IMR-90 (cell line): ENCODE data around the gene CYSRT1. TPM values are rescaled to one million over a fixed set of nuclear protein-coding genes. Genes with fewer than 3 reads are reported as not detected.

ENCODE experiments used
- ATAC-seq: fragments of 200-7000 bp; cut with Tn5 transposase; 2 replicates; pipeline ENCODE4 v1.9.1; 2020; ENCODE audit warnings: low read depth, mild to moderate bottlenecking, moderate library complexity
- BruUV-seq: library from RNA; stranded (reverse); fragments of 400-500 nt; replicated peaks from 2 replicates; lab custom pipeline; 2021; lab: Mats Ljungman, UMichigan
- CTCF ChIA-PET: fragments of 300-600 bp; formaldehyde crosslinking; extraction: SDS; loops from one replicate; lab custom pipeline; 2021; ENCODE audit warnings: antibody characterized with exemption; lab: Yijun Ruan, JAX
- POLR2A ChIA-PET: fragments of 300-600 bp; sonication (Branson Sonifier 250); formaldehyde crosslinking; loops from one replicate; lab custom pipeline; 2022; ENCODE audit warnings: antibody characterized with exemption; ENCODE audit not compliant: unreplicated experiment; lab: Charles Lee
- DNase-seq: peaks from one replicate; pipeline ENCODE4 v3.0.0; 2013
- H2AFZ ChIP-seq: replicated peaks from 2 replicates; pipeline ENCODE3; 2013; ENCODE audit warnings: low read length, mild to moderate bottlenecking; ENCODE audit not compliant: poor library complexity
- H2AK5ac ChIP-seq: 2 replicates; pipeline ENCODE4 v1.6.1; 2013; ENCODE audit warnings: low read depth, low read length, inconsistent platforms
- H2AK9ac ChIP-seq: replicated peaks from 2 replicates; pipeline ENCODE3; 2013; ENCODE audit warnings: mild to moderate bottlenecking, low read depth, low read length, moderate library complexity; ENCODE audit not compliant: poor library complexity
- H2BK120ac ChIP-seq: 2 replicates; pipeline ENCODE4 v1.6.1; 2013; ENCODE audit warnings: low read depth, low read length, inconsistent platforms
- H2BK15ac ChIP-seq: 3 replicates; pipeline ENCODE4 v1.6.1; 2013; ENCODE audit warnings: low read depth, low read length, inconsistent platforms
- H2BK20ac ChIP-seq: 2 replicates; pipeline ENCODE4 v1.6.1; 2013; ENCODE audit warnings: low read depth, mild to moderate bottlenecking, inconsistent platforms, low read length, moderate library complexity
- H2BK5ac ChIP-seq: 2 replicates; pipeline ENCODE4 v1.6.1; 2013; ENCODE audit warnings: mild to moderate bottlenecking, low read depth, low read length, inconsistent platforms; ENCODE audit not compliant: poor library complexity, severe bottlenecking
- H3K14ac ChIP-seq: replicated peaks from 2 replicates; pipeline ENCODE4 v1.6.1; 2013; ENCODE audit warnings: low read depth, low read length, inconsistent platforms
- H3K18ac ChIP-seq: 2 replicates; pipeline ENCODE4 v1.6.1; 2013; ENCODE audit warnings: low read depth, low read length, control low read depth
- H3K23ac ChIP-seq: 2 replicates; pipeline ENCODE4 v1.6.1; 2013; ENCODE audit warnings: low read depth, low read length, inconsistent platforms
- H3K27ac ChIP-seq: 2 replicates; pipeline ENCODE4 v1.5.1; 2013; ENCODE audit warnings: mild to moderate bottlenecking, control low read depth, low read length; ENCODE audit not compliant: insufficient read depth
- H3K27me3 ChIP-seq: 2 replicates; pipeline ENCODE4 v1.6.1; 2013; ENCODE audit warnings: low read length; ENCODE audit not compliant: control insufficient read depth, insufficient read depth
- H3K36me3 ChIP-seq: 2 replicates; pipeline ENCODE4 v1.6.1; 2013; ENCODE audit warnings: low read length, mixed read lengths; ENCODE audit not compliant: control insufficient read depth, insufficient read depth
- H3K4ac ChIP-seq: 2 replicates; pipeline ENCODE4 v1.6.1; 2013; ENCODE audit warnings: low read depth, low read length, inconsistent platforms
- H3K4me1 ChIP-seq: 2 replicates; pipeline ENCODE4 v1.6.1; 2013; ENCODE audit warnings: low read length, mixed read lengths; ENCODE audit not compliant: control insufficient read depth, insufficient read depth
- H3K4me2 ChIP-seq: 2 replicates; pipeline ENCODE4 v1.6.1; 2013; ENCODE audit warnings: low read depth, mild to moderate bottlenecking, control low read depth, low read length, moderate library complexity
- H3K4me3 ChIP-seq: 2 replicates; pipeline ENCODE4 v1.5.1; 2013; ENCODE audit warnings: low read depth, mild to moderate bottlenecking, control low read depth, low read length, moderate library complexity; ENCODE audit not compliant: insufficient read depth
- H3K56ac ChIP-seq: 2 replicates; pipeline ENCODE4 v1.6.1; 2013; ENCODE audit warnings: low read length, inconsistent platforms; ENCODE audit not compliant: insufficient read depth; ENCODE audit errors: extremely low read depth
- H3K79me1 ChIP-seq, 2 experiments: 2 replicates each; pipeline ENCODE4 v1.6.1; 2013; ENCODE audit warnings: low read length in 2 of 2, inconsistent platforms in 1 of 2, low read depth in 1 of 2
- H3K9ac ChIP-seq: 2 replicates; pipeline ENCODE4 v1.6.1; 2013; ENCODE audit warnings: low read depth, low read length, control low read depth
- H3K9me1 ChIP-seq: 2 replicates; pipeline ENCODE4 v1.6.1; 2013; ENCODE audit warnings: low read length, inconsistent platforms; ENCODE audit not compliant: insufficient read depth
- H3K9me3 ChIP-seq: 2 replicates; pipeline ENCODE4 v1.6.1; 2013; ENCODE audit warnings: low read length; ENCODE audit not compliant: control insufficient read depth, insufficient read depth
- H4K20me1 ChIP-seq: 2 replicates; pipeline ENCODE4 v1.6.1; 2013; ENCODE audit warnings: low read length, inconsistent platforms; ENCODE audit not compliant: insufficient read depth
- H4K5ac ChIP-seq: 2 replicates; pipeline ENCODE4 v1.6.1; 2013; ENCODE audit warnings: mild to moderate bottlenecking, low read depth, low read length, control low read depth
- H4K8ac ChIP-seq, 2 experiments: 2 replicates each; pipeline ENCODE4 v1.6.1; 2013; ENCODE audit warnings: low read depth in 2 of 2, low read length in 2 of 2, control low read depth in 1 of 2, inconsistent platforms in 1 of 2
- H4K91ac ChIP-seq: 2 replicates; pipeline ENCODE4 v1.6.1; 2013; ENCODE audit warnings: low read depth, low read length, inconsistent platforms; ENCODE audit not compliant: insufficient read depth
- CEBPB ChIP-seq: IDR thresholded peaks from 2 replicates; pipeline ENCODE4 v1.6.1; 2012; ENCODE audit warnings: low read depth, low read length, improper control_type of control experiment
- CHD1 ChIP-seq: IDR thresholded peaks from 2 replicates; pipeline ENCODE4 v1.6.1; 2012; ENCODE audit warnings: low read depth, low read length, improper control_type of control experiment
- MAZ ChIP-seq: IDR thresholded peaks from 2 replicates; pipeline ENCODE4 v1.6.1; 2012; ENCODE audit warnings: low read depth, mild to moderate bottlenecking, low read length, improper control_type of control experiment, moderate library complexity, borderline replicate concordance
- MXI1 ChIP-seq: IDR thresholded peaks from 2 replicates; pipeline ENCODE4 v1.6.1; 2012; ENCODE audit warnings: low read depth, mild to moderate bottlenecking, low read length, moderate library complexity, borderline replicate concordance
- NFE2L2 ChIP-seq: fragments of 150-350 bp; IDR thresholded peaks from 2 replicates; pipeline ENCODE4 v1.6.1; 2016; ENCODE audit warnings: low read depth, mild to moderate bottlenecking, low read length
- POLR2A ChIP-seq: IDR thresholded peaks from 2 replicates; pipeline ENCODE4 v1.6.1; 2012; ENCODE audit warnings: mild to moderate bottlenecking, low read depth, low read length
- RCOR1 ChIP-seq: IDR thresholded peaks from 2 replicates; pipeline ENCODE4 v1.6.1; 2012; ENCODE audit warnings: mild to moderate bottlenecking, low read length, improper control_type of control experiment; ENCODE audit not compliant: insufficient replicate concordance
- RFX5 ChIP-seq: IDR thresholded peaks from 2 replicates; pipeline ENCODE4 v1.8.0; 2012; ENCODE audit warnings: low read depth, mild to moderate bottlenecking, low read length, moderate library complexity
- WGBS, 2 experiments: methylation state at CpG; one replicate each; pipeline versions ENCODE4 v1.1.5 to v1.1.7; 2013; ENCODE audit warnings: missing lambda C conversion rate in 2 of 2; ENCODE audit not compliant: insufficient read length in 1 of 2; ENCODE audit errors: extremely low coverage in 2 of 2; 5-methylcytosine and 5-hydroxymethylcytosine counted together
- dilution Hi-C: fragments of 300-500 bp; cut with HindIII; formaldehyde crosslinking; loops from one replicate; pipeline ENCODE4 v1.14.3; 2018; ENCODE audit warnings: low sequenced_read_pairs; ENCODE audit not compliant: unreplicated experiment
- in situ Hi-C: fragments of 300-500 bp; cut with MboI; formaldehyde crosslinking; loops from 3 replicates; pipeline ENCODE4 v1.14.3; 2019; ENCODE audit warnings: low sequenced_read_pairs, inconsistent platforms, mixed read lengths
- intact Hi-C: fragments of 100-400 bp; cut with micrococcal nuclease; formaldehyde crosslinking; loops from 2 replicates; pipeline ENCODE4 v1.10.0; 2022
- polyA plus RNA-seq, 3 experiments: library from polyadenylated mRNA; depleted of rRNA; stranded (reverse); fragments of >200 nt; gene quantifications; 2 replicates each; pipeline ENCODE4 v1.2.3, GENCODE V29; 2012; ENCODE audit warnings: low replicate concordance in 1 of 3
- total RNA-seq: library from RNA; depleted of rRNA; stranded (reverse); fragments of >200 nt; gene quantifications from 2 replicates; pipeline ENCODE4 v1.2.3, GENCODE V29; 2012
- TF ChIP-seq, protein P1 (sequence below): conservative IDR thresholded peaks from 2 replicates; pipeline ENCODE4 v1.5.1; 2012; ENCODE audit warnings: mild to moderate bottlenecking, low read depth, low read length, improper control_type of control experiment
- TF ChIP-seq, protein P2 (sequence below): fragments of 150-350 bp; IDR thresholded peaks from 2 replicates; pipeline ENCODE4 v1.6.1; 2017; ENCODE audit warnings: mild to moderate bottlenecking, antibody characterized with exemption, low read length, low read depth

The CYSRT1 gene
- total and polyA plus RNA-seq, 2 of the 4 experiments (the other 2 are of a cell fraction), result 0.18 to 0.84 TPM

DNA sequence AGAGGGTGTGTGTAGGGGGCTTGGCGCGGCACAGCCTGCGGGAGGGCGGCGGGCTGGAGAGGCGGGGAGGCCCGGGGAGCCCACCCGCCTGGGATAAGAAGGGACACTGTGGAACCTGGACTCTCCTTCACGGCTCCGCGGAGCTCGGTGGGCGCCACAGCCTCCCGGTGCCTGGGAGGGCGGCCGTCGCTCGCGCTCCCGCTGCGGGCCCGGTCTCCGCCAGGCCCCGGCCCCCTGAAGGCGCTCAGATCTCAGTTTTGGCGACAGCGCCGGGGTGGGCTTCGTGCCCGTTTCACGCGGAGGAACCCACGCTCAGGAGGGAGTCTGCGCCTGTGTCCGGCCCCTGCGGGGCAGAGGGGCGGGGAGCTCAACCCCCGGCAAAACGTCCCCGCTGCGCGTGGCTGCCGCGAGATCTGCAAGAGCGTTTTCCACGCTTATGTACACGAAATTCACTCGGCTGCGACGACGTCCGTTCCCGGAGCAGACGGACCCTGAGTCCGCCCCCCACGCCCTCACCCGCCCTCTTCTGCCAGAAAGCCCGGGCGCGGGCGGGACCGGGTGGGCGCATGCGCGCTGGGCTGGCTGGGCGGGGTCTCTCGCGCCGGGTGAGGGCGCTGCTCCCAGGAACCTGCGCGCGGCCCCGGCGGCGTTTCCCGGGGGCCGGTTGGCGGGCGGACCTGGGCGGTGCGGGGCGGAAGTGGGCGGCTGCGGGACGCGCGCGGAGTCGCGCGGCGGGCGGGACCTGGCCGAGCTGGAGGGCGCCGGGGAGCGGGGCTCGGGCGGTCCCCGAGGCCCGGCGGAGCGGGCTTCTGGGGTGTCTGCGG is 29.9 kb downstream of the CYSRT1 start, which contains the start of gene NELFB:
Gene NELFB (plus strand): TSS at position 704 of the 824 bp plus-strand sequence.
- Histone ChIP-seq H3K9ac (peak within 1 kb of the TSS; percentile 88), H3K4me3 (peak within 1 kb of the TSS; percentile 96), H3K4ac (peak within 1 kb of the TSS; percentile 81), H3K4me2 (peak within 1 kb of the TSS; percentile 97), H3K9me3 (no peaks in the 10 kb centered on the region), H3K27ac (peak within 1 kb of the TSS; percentile 84), H2BK120ac (0 out of 2 replicates have a peak within 1 kb of the TSS, but pooled peaks have one; percentile 22), H2AFZ (peak within 1 kb of the TSS; percentile 99), H3K56ac (peak within 1 kb of the TSS; percentile 78), H4K91ac (peak within 1 kb of the TSS; percentile 61; the same call in 1 of the 2 replicates), H3K23ac (peak within 1 kb of the TSS; percentile 93), H4K5ac (peak within 1 kb of the TSS; percentile 80; the same call in 1 of the 2 replicates), H3K4me1 (peaks cover 11% of the 10 kb centered on the region), H3K36me3 (peaks cover 18% of the 10 kb centered on the region), H2AK9ac (peak within 1 kb of the TSS; percentile 98), H2BK15ac (no peak within 1 kb of the TSS), H4K8ac (peak within 1 kb of the TSS; percentile 81 to 94), H3K79me1 (peaks cover 15 to 37% of the 10 kb centered on the region in 2 experiments), H2BK20ac (no peak within 1 kb of the TSS), H3K27me3 (no peaks in the 10 kb centered on the region), H2AK5ac (peak within 1 kb of the TSS; percentile 90), H2BK5ac (peak within 1 kb of the TSS; percentile 75), H3K14ac (peak within 1 kb of the TSS; percentile 78), H3K9me1 (no peaks in the 10 kb centered on the region), H3K18ac (peak within 1 kb of the TSS; percentile 52; the same call in 1 of the 2 replicates), H4K20me1 (peaks cover 11% of the 10 kb centered on the region)
- ChIA-PET CTCF (interaction anchor here (0.8 kb wide), 1 partner anchor 18 kb away, joined by 3 read pairs; no protein-coding TSS in a partner anchor), POLR2A (interaction anchor here (1.2 to 2.3 kb wide), 2 partner anchors 10 to 14 kb away, joined by 5 to 9 read pairs; no protein-coding TSS in a partner anchor)
- WGBS, 2 experiments, result 2% methylated on average over 39 of the region's 105 CpGs; no CpG with 5 or more reads in 1 of the 2 experiments
- DNase-seq (peak; percentile 77), ATAC-seq (peak; percentile 93)
- no TSS peak for BruUV-seq
- peak; percentile 38 for TF ChIP-seq RCOR1
- no peak for TF ChIP-seq RFX5
- 0 out of 2 replicates have a peak, but pooled peaks have one; percentile 22 for TF ChIP-seq POLR2A
- TF ChIP-seq MXI1, result peak; percentile 58; the same call in 1 of the 2 replicates
- TF ChIP-seq, protein P1, sequence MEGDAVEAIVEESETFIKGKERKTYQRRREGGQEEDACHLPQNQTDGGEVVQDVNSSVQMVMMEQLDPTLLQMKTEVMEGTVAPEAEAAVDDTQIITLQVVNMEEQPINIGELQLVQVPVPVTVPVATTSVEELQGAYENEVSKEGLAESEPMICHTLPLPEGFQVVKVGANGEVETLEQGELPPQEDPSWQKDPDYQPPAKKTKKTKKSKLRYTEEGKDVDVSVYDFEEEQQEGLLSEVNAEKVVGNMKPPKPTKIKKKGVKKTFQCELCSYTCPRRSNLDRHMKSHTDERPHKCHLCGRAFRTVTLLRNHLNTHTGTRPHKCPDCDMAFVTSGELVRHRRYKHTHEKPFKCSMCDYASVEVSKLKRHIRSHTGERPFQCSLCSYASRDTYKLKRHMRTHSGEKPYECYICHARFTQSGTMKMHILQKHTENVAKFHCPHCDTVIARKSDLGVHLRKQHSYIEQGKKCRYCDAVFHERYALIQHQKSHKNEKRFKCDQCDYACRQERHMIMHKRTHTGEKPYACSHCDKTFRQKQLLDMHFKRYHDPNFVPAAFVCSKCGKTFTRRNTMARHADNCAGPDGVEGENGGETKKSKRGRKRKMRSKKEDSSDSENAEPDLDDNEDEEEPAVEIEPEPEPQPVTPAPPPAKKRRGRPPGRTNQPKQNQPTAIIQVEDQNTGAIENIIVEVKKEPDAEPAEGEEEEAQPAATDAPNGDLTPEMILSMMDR, result peak; percentile 17; the same call in 1 of the 2 replicates
- TF ChIP-seq, protein P2, sequence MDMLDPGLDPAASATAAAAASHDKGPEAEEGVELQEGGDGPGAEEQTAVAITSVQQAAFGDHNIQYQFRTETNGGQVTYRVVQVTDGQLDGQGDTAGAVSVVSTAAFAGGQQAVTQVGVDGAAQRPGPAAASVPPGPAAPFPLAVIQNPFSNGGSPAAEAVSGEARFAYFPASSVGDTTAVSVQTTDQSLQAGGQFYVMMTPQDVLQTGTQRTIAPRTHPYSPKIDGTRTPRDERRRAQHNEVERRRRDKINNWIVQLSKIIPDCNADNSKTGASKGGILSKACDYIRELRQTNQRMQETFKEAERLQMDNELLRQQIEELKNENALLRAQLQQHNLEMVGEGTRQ, result 0 out of 2 replicates have a peak, but pooled peaks have one; percentile 1
- TF ChIP-seq CEBPB, result no peak
- TF ChIP-seq MAZ, result peak; percentile 90; the same call in 1 of the 2 replicates
- TF ChIP-seq NFE2L2, result no peak
- TF ChIP-seq CHD1, result peak; percentile 61; the same call in 1 of the 2 replicates
- intact Hi-C loops (no loop called here), dilution Hi-C loops (no loop called here), in situ Hi-C loops (no loop called here)
